Upper lobe of left lung (tissue), 4 donors: ENCODE measurements around the gene XRCC1.

Experiments used
- POLR2A ChIP-seq, 4 donors: fragments of 450-650 bp; IDR thresholded peaks; one replicate each; pipeline ENCODE4 v1.5.1; 2016 to 2017; ENCODE audit warnings: antibody characterized with exemption in 4 of 4, mild to moderate bottlenecking in 2 of 4
- POLR2AphosphoS5 ChIP-seq, 2 donors: sonication (generic); formaldehyde crosslinking; IDR thresholded peaks; one replicate each; pipeline ENCODE4 v1.5.1; 2017; ENCODE audit warnings: antibody characterized with exemption in 2 of 2
- TF ChIP-seq, protein P1 (sequence below), 6 experiments: fragments of 450-650 bp in 4 of 6; fragments of 200-600 bp in 2 of 6; sonication (generic) in 2 of 6; IDR thresholded peaks; one replicate each; pipeline ENCODE4 v1.5.1; 2016 to 2019; ENCODE audit warnings: antibody characterized with exemption in 6 of 6

DNA sequence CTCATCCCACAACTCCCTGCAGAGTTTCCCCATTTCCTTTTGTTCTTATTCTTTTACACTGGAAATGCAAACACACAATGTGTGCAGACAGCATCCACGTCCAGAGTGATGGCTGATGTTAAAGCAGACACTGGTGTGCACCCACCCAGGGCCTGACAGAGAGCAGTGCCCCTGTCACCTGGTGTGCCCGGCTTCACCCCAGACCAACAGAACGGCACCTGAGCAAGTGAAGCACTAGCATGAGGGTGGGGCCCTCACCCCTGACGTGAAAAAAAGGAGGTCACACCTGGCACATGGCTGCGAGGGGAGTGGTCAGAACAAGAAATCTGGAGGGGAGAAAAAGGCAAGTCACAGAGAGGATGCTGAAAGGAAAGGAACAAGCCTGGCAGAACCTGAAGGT, 30.1 kb downstream of the XRCC1 start:
- TF ChIP-seq, protein P1, sequence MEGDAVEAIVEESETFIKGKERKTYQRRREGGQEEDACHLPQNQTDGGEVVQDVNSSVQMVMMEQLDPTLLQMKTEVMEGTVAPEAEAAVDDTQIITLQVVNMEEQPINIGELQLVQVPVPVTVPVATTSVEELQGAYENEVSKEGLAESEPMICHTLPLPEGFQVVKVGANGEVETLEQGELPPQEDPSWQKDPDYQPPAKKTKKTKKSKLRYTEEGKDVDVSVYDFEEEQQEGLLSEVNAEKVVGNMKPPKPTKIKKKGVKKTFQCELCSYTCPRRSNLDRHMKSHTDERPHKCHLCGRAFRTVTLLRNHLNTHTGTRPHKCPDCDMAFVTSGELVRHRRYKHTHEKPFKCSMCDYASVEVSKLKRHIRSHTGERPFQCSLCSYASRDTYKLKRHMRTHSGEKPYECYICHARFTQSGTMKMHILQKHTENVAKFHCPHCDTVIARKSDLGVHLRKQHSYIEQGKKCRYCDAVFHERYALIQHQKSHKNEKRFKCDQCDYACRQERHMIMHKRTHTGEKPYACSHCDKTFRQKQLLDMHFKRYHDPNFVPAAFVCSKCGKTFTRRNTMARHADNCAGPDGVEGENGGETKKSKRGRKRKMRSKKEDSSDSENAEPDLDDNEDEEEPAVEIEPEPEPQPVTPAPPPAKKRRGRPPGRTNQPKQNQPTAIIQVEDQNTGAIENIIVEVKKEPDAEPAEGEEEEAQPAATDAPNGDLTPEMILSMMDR (IDR thresholded peaks at IDR 0.05): no peak
- no peak for TF ChIP-seq POLR2A (IDR thresholded peaks at IDR 0.05)
- no peak for TF ChIP-seq POLR2AphosphoS5 (IDR thresholded peaks at IDR 0.05)
